ENCODE results near the gene AKT2. TPM values are rescaled to one million over a fixed set of nuclear protein-coding genes. Genes with fewer than 3 reads are reported as not detected.

Gene AKT2
- total RNA-seq, 1 donor from 2014 or later: 149 TPM

DNA sequence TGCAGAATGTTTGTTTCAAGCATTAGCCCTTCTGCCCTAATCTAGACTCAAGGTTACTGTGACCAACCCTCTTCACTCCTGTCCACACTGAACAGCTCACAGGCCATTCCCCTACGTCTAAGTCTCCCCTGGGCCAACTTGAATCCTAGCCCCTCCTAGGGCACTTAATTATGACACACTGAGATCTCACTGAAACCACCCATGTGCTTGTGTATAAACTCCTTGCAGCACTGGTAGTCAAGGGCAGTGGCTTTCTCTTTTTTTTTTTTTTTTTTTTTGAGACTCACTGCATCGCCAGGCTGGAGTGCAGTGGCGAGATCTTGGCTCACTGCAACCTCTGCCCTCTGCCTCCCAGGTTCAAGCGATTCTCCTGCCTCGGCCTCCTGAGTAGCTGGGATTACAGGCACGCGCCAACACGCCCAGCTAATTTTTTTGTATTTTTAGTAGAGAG is 1.9 kb upstream of the AKT2 start:
- H3K36me3 Mint-ChIP-seq (ENCODE audit: low read depth): peaks cover 5% of the 10 kb centered on the region
- H3K27ac Mint-ChIP-seq: peak overlapping the region; percentile 78
- peaks cover 24% of the 10 kb centered on the region for H3K4me1 Mint-ChIP-seq (ENCODE audit: low read depth)
- intact Hi-C loops (cut with micrococcal nuclease): loop anchor here (10.0 kb wide), 2 partner anchors 318 to 518 kb away; partner anchors contain the start of gene LTBP4
- peak overlapping the region; percentile 46 for H3K4me3 Mint-ChIP-seq (ENCODE audit: low read depth)
- no peak for DNase-seq (ENCODE audit: low spot score)
- no peaks in the 10 kb centered on the region for H3K27me3 Mint-ChIP-seq (ENCODE audit: low read depth)
- no peaks in the 10 kb centered on the region for H3K9me3 Mint-ChIP-seq

DNA sequence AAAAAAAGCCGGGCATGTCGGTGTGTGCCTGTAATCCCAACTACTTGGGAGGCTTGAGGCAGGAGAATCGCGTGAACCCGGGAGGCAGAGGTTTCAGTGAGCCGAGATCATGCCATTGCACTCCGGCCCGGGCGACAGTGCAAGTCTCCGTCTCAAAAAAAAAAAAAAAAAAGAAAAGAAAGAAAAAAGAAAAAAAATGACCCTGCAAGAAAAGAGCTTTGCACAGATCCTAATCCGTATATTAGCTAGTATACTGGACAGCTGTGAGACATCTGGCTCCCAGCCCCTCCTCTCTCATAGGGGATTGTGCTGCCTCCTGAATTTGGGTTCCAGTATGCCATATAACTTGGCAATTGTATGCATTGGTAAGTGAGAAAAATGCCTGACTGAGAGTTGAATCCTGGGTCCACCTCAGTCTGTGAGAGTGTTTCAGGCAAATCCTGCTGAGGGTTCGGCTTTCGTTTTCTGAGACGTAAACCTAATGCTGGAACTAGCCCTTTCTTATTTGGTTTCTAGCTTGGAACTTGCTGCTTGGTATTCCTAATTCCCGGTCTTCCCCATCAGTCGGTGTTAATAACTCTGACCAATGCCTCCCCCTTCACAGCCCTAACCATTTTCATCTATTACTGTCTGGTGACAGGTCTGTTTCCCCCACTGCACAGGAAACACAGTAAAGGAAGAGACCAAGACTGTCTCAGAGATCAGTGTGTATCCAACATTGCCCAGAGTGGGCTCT is 1.3 kb upstream of the AKT2 start:
- H3K4me3 Mint-ChIP-seq (ENCODE audit: low read depth): peak overlapping the region; percentile 85
- H3K27me3 Mint-ChIP-seq (ENCODE audit: low read depth): no peaks in the 10 kb centered on the region
- H3K9me3 Mint-ChIP-seq: no peaks in the 10 kb centered on the region
- peaks cover 24% of the 10 kb centered on the region for H3K4me1 Mint-ChIP-seq (ENCODE audit: low read depth)
- no peak for DNase-seq (ENCODE audit: low spot score)
- peak overlapping the region; percentile 99 for H3K27ac Mint-ChIP-seq
- intact Hi-C loops (cut with micrococcal nuclease): loop anchor here (10.0 kb wide), 2 partner anchors 318 to 518 kb away; partner anchors contain the start of gene LTBP4
- peaks cover 5% of the 10 kb centered on the region for H3K36me3 Mint-ChIP-seq (ENCODE audit: low read depth)

DNA sequence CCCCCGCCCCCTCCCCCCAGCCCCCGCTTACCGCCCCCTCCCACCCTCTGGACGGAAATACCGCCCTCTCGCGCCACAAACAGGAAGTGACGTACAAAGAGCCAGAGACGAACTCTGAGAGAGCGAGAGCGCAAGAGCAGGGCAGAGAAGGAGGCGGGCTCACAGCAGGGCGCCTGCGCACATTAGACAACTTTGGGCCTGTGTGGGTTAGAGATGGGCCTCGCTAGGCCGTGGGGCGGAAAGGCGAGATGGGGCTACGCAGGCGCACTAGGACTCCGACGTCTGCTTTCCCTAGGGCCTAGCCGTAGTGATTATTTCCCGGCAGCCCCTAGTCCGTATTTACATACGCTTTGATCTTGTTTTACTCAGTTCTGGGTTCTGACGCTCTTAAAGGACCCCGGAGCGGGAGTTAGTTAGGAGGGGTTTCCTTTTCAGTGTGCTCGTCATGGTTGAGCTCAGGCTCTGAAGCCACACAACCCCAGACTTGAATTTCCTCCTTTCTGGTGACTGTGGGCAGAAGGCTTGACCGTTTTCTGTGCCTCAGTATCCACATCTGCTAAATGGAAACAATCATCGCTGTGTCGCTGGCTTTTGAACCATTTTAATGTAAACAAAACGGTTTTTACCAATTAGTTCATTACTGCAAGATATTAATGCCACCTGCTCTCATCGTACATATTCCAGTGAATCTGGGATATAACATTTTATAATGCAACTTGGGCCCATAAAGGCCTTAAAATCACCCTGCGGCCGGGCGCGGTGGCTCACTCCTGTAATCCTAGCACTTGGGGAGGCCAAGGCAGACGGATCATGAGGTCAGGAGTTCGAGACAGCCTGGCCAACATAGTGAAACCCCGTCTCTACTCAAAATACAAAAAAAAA is 449 bp upstream of the AKT2 start:
- Mint-ChIP-seq H3K4me1 (ENCODE audit: low read depth) (peaks cover 28% of the 10 kb centered on the region), H3K4me3 (ENCODE audit: low read depth) (peak overlapping the region; percentile 85), H3K9me3 (no peaks in the 10 kb centered on the region), H3K36me3 (ENCODE audit: low read depth) (peaks cover 5% of the 10 kb centered on the region), H3K27ac (peak overlapping the region; percentile 99), H3K27me3 (ENCODE audit: low read depth) (no peaks in the 10 kb centered on the region)
- intact Hi-C loops (cut with micrococcal nuclease): loop anchor here (1.0 to 10.0 kb wide), 4 partner anchors 140 to 519 kb away; partner anchors contain the start of genes LTBP4 and SERTAD1
- DNase-seq (ENCODE audit: low spot score): peak; percentile 99

DNA sequence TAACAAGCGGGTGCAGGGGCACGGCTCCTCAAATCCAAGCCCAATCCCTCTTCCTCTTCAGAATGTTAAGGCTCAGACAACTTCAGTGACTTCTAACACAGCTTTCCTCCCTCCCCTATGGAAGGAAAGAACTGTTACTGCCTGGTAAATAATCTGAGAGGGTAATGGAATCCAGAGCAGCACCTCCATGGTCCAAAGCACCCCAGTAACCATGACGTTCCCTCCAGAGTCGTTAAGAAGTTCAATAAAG is 969 bp downstream of the AKT2 start:
- Mint-ChIP-seq H3K27me3 (ENCODE audit: low read depth) (no peaks in the 10 kb centered on the region), H3K27ac (peak overlapping the region; percentile 93), H3K4me3 (ENCODE audit: low read depth) (peak overlapping the region; percentile 89), H3K4me1 (ENCODE audit: low read depth) (peaks cover 36% of the 10 kb centered on the region), H3K36me3 (ENCODE audit: low read depth) (peaks cover 5% of the 10 kb centered on the region), H3K9me3 (no peaks in the 10 kb centered on the region)
- intact Hi-C loops (cut with micrococcal nuclease): loop anchor here (10.0 kb wide), 2 partner anchors 321 to 521 kb away; partner anchors contain the start of gene LTBP4
- DNase-seq (ENCODE audit: low spot score): no peak

DNA sequence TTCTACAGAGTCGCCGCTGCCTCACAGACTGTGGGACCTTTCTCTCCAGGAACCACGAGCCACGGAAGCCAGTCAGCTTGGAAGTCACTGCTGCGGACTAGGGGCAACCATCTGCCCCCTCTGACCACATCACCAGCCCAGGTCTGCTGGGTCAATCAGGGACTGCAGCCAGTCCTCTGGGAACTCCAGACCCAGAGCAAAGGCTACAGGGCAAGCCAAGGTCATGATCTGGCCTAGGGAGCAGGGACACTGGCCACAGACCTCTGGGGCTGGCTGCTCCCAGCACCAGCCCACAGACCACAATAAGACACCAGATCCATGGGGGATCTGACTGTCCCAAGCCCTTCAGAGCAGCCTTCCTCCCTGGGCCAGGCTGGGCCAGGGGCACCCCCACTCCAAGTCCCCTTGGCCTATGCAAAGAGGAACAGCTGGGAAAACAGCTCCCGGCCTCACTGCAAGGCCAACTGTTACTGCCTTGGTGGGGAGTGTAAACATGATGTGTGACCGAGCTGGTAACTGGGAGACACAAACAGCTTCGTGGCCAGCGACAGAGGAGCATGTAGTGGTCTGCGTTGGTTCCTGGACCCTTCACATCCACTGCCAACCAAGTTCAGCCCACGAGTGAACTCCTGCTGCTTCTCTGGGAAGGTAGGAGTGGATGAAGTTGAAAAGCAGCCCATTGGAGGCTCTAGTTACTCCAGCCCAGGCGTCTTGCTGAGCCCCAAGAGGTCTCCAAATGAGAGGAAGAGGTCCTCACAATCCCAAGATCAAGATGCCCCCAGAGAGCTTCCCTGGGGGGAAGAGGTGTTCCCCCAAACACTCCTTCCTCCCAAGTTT is 1.5 kb downstream of the AKT2 start:
- Mint-ChIP-seq H3K4me3 (ENCODE audit: low read depth) (peak overlapping the region; percentile 89), H3K4me1 (ENCODE audit: low read depth) (peaks cover 36% of the 10 kb centered on the region)
- intact Hi-C loops (cut with micrococcal nuclease): loop anchor here (10.0 kb wide), 2 partner anchors 321 to 521 kb away; partner anchors contain the start of gene LTBP4

DNA sequence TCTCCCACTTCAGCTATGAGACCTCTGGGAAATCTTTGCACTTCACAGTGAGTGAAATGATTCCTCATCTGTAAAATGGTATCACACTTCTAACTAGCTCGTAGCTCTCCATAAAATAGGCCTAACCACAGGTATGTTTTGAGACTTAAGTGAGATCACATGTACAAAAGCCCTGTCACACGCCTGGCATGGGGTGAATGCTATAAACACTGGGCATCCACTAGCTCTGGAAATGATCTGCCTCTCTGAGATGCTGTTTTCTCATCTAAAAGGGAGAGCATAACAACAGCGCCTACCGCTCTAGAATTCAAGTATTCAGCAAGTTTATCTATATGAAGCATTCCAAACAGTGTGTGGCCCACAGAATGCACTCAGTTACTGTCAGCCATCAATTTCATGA is 2.2 kb downstream of the AKT2 start:
- H3K27ac Mint-ChIP-seq: peak overlapping the region; percentile 23
- peak overlapping the region; percentile 89 for H3K4me3 Mint-ChIP-seq (ENCODE audit: low read depth)
- H3K4me1 Mint-ChIP-seq (ENCODE audit: low read depth): peaks cover 36% of the 10 kb centered on the region
- peaks cover 5% of the 10 kb centered on the region for H3K36me3 Mint-ChIP-seq (ENCODE audit: low read depth)
- H3K27me3 Mint-ChIP-seq (ENCODE audit: low read depth): no peaks in the 10 kb centered on the region
- no peak for DNase-seq (ENCODE audit: low spot score)
- intact Hi-C loops (cut with micrococcal nuclease): loop anchor here (10.0 kb wide), 2 partner anchors 322 to 522 kb away; partner anchors contain the start of gene LTBP4
- no peaks in the 10 kb centered on the region for H3K9me3 Mint-ChIP-seq

More for the DNA sequence above, 1.5 kb downstream of the AKT2 start:
- Mint-ChIP-seq H3K9me3 (no peaks in the 10 kb centered on the region), H3K27me3 (ENCODE audit: low read depth) (no peaks in the 10 kb centered on the region), H3K36me3 (ENCODE audit: low read depth) (peaks cover 5% of the 10 kb centered on the region), H3K27ac (peak overlapping the region; percentile 93)
- no peak for DNase-seq (ENCODE audit: low spot score)

DNA sequence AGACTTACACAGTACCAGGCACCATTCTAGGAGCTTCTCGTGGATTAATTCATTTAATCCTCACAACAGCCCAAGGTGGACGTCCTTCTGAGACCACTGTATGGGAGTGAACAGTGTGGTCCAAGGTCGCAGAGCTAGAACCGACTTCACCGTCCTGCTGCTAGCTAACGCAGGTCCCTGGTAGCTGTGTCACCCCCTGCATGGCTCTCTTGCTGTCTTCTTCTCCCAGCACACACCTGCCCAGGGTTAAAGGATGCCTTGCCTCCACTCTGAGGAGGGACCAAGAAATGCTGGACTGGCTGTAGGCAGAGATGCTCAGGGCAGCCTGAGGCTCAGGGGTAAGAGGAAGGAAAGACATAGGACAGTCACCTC is 3.0 kb downstream of the AKT2 start:
- intact Hi-C loops (cut with micrococcal nuclease): loop anchor here (10.0 kb wide), 2 partner anchors 323 to 523 kb away; partner anchors contain the start of gene LTBP4
- Mint-ChIP-seq H3K36me3 (ENCODE audit: low read depth) (peaks cover 5% of the 10 kb centered on the region), H3K27ac (no peak overlapping the region), H3K27me3 (ENCODE audit: low read depth) (no peaks in the 10 kb centered on the region), H3K4me3 (ENCODE audit: low read depth) (no peak overlapping the region), H3K9me3 (no peaks in the 10 kb centered on the region), H3K4me1 (ENCODE audit: low read depth) (peaks cover 39% of the 10 kb centered on the region)
- no peak for DNase-seq (ENCODE audit: low spot score)

DNA sequence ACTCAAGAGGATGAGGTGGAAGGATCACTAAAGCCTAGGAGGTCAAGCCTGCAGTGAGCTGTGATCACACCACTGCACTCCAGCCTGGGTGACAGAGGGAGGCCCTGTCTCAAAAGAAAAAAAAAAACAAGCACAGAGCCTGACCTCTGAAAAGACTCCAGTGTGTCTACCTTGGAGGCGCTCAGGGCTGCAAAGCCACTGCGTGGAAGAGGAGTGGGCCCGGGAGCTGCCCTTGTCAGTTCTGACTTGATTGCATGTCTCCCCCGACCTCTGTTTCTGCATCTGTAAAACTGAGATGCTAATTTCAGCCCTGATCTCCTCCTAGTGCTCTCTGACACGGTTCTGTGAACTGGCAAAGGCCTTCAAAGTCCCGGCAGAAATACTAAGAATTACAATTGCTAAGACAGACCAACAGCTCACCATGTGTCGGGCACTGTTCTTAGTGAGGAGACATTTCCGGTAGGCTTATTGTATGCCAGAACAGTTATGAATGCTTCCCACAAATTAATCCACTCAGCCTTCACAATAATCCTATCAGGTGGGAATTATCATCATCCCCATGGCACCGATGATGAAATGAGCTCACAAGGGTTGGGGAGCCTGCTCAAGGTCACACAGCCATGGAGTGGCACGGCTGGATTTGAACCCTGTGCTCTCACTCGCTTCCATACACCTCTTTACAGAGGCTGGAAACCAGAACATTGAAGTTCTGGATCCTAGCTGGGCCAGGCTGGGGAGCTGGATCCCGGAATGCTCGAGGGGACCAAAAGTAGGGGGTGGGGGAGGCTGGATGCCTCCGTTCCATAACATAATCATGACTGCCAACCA is 3.5 kb downstream of the AKT2 start:
- Mint-ChIP-seq H3K4me1 (ENCODE audit: low read depth) (peaks cover 36% of the 10 kb centered on the region), H3K27ac (no peak overlapping the region), H3K4me3 (ENCODE audit: low read depth) (no peak overlapping the region), H3K9me3 (no peaks in the 10 kb centered on the region), H3K36me3 (ENCODE audit: low read depth) (peaks cover 5% of the 10 kb centered on the region), H3K27me3 (ENCODE audit: low read depth) (no peaks in the 10 kb centered on the region)
- intact Hi-C loops (cut with micrococcal nuclease): loop anchor here (10.0 kb wide), 2 partner anchors 323 to 523 kb away; partner anchors contain the start of gene LTBP4
- no peak for DNase-seq (ENCODE audit: low spot score)

DNA sequence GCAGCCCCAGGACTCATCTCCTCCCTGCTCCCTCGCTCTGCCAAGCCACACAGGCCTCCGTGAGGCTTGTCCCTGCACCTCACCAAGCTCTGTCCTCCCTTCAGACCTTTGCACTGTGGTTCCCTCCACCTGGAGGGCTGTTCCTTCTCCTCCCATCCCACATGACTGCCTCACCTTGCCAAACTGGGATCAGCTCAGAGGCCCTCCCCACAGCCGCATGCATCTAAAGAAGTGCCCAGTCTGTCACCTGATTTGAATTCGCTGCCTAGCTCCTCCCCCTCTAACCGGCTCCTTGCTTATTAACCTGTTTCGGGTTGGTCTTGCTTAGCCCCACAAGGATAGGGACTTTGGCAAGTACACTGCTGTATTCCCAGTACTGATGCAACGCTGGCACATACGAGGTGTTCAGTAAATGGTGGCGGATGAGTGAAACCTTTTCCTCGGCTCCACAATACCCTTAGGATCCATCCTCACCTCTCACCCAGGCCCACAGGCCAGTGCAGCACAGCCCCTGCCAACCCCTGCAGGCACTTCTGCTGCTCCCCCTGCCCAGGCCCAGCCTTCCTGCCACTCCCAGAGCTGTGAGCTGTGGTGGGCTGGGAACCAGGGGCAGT is 4.4 kb downstream of the AKT2 start:
- Mint-ChIP-seq H3K36me3 (ENCODE audit: low read depth) (peaks cover 5% of the 10 kb centered on the region), H3K27ac (no peak overlapping the region), H3K4me3 (ENCODE audit: low read depth) (no peak overlapping the region), H3K27me3 (ENCODE audit: low read depth) (no peaks in the 10 kb centered on the region), H3K4me1 (ENCODE audit: low read depth) (peaks cover 34% of the 10 kb centered on the region), H3K9me3 (no peaks in the 10 kb centered on the region)
- DNase-seq (ENCODE audit: low spot score): no peak
- intact Hi-C loops (cut with micrococcal nuclease): loop anchor here (10.0 kb wide), 2 partner anchors 324 to 524 kb away; partner anchors contain the start of gene LTBP4

DNA sequence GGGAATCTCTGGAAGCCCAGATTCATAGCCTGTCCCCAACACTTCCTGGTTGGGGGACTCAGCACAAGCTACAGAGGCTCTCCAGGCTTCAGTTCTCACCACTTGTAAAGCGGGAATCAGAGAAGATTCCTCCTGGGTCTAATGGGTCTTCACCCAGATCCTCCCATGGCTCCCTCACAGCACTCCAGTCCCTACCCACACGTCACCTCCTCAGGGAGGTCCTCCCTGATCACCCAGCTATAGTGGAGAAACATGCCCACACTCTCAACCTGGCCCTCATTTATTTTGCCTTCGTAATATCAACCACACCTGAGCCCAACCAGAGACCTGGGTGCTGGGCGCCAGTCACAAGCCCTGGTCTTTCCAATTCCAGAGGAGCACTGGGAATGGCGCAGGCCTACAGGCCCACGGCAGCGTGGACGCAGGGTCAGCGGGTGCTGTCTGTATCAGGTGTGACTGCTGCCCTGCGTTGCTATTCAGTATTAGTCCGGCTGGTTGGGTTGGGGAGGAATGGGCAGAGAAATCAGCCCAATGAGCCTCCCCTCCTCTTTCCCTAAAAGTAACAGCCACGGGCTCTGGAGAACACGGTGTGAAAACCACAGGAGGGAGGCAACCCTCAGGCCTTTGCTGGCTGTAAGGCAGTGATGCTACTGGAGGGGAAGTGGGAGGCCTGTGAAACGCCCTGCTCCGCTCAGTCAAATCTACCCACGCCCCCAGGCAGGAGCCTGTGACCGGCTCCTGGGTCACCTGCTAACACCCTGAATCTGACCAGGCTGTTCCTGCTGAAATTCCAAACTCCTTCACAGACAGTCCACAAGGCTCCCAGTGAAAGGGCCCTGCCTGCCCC is 5.2 kb downstream of the AKT2 start:
- Mint-ChIP-seq H3K4me3 (ENCODE audit: low read depth) (no peak overlapping the region), H3K27me3 (ENCODE audit: low read depth) (no peaks in the 10 kb centered on the region), H3K36me3 (ENCODE audit: low read depth) (peaks cover 5% of the 10 kb centered on the region), H3K27ac (no peak overlapping the region), H3K4me1 (ENCODE audit: low read depth) (peaks cover 36% of the 10 kb centered on the region), H3K9me3 (no peaks in the 10 kb centered on the region)
- no peak for DNase-seq (ENCODE audit: low spot score)
- intact Hi-C loops (cut with micrococcal nuclease): loop anchor here (10.0 kb wide), 2 partner anchors 325 to 525 kb away; partner anchors contain the start of gene LTBP4
